AG04450 (cell line): ENCODE data around the gene SYNE3. TPM values are rescaled to one million over a fixed set of nuclear protein-coding genes. Genes with fewer than 3 reads are reported as not detected.

Source experiments
- CTCF ChIA-PET: fragments of 300-600, 350-600 bp; formaldehyde crosslinking; extraction: SDS; loops from one replicate; lab custom pipeline; 2022; ENCODE audit warnings: antibody characterized with exemption, inconsistent platforms; lab: Charles Lee
- POLR2A ChIA-PET: fragments of 350-600 bp; formaldehyde crosslinking; extraction: SDS; loops from one replicate; lab custom pipeline; 2021; ENCODE audit warnings: antibody characterized with exemption, inconsistent platforms; lab: Yijun Ruan, JAX
- DNase-seq: peaks from one replicate; pipeline ENCODE4 v3.0.0-alpha.2; 2011; ENCODE audit warnings: low read depth, low spot score
- H3K27ac ChIP-seq: one replicate; pipeline ENCODE4 v1.5.1; 2012; ENCODE audit warnings: low read depth, low read length, control low read depth
- H3K27me3 ChIP-seq: one replicate; pipeline ENCODE4 v1.6.0; 2012; ENCODE audit warnings: low read length; ENCODE audit not compliant: control insufficient read depth, insufficient read depth
- H3K4me3 ChIP-seq: 2 replicates; pipeline ENCODE4 v1.5.1; 2011; ENCODE audit warnings: mild to moderate bottlenecking, low read depth, low read length, control low read depth
- H3K9me3 ChIP-seq: 2 replicates; pipeline ENCODE4 v1.5.1; 2012; ENCODE audit warnings: low read length; ENCODE audit not compliant: control insufficient read depth, insufficient read depth
- polyA plus RNA-seq: library from polyadenylated mRNA; depleted of rRNA; stranded (reverse); fragments of >200 nt; gene quantifications from 2 replicates; pipeline ENCODE4 v1.2.3, GENCODE V29; 2011
- TF ChIP-seq, protein P1 (sequence below): IDR thresholded peaks from 2 replicates; pipeline ENCODE4 v1.5.1; 2011; ENCODE audit warnings: low read depth, low read length, control low read depth, inconsistent platforms

The SYNE3 gene
- polyA plus RNA-seq, 1 experiment: 4.2 TPM

DNA sequence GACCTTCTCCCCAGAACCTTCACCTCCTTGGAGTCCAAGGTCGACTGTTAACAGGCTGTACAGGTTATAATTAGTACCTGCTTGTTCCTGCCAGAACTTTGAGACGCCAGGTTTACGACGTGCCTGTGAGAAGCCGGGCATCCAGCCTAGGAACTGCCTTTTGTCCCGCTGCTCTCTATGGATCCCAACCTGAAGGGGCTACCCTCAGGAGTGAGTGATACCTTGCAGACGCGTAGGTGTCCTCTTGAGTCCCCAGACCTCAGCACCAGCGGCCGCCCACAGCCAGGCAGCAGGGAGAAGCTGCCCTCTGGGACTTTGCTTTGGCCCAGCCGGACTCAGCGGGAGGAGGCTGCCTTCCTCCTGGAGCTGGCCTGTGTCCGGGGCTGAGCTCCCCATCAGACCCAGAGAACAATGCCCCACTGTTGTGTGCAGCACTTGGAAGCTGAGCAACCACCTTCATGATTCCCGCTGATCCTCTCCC is 16.2 kb downstream of the SYNE3 start:
- no peak overlapping the region for H3K4me3 ChIP-seq
- TF ChIP-seq, protein P1, sequence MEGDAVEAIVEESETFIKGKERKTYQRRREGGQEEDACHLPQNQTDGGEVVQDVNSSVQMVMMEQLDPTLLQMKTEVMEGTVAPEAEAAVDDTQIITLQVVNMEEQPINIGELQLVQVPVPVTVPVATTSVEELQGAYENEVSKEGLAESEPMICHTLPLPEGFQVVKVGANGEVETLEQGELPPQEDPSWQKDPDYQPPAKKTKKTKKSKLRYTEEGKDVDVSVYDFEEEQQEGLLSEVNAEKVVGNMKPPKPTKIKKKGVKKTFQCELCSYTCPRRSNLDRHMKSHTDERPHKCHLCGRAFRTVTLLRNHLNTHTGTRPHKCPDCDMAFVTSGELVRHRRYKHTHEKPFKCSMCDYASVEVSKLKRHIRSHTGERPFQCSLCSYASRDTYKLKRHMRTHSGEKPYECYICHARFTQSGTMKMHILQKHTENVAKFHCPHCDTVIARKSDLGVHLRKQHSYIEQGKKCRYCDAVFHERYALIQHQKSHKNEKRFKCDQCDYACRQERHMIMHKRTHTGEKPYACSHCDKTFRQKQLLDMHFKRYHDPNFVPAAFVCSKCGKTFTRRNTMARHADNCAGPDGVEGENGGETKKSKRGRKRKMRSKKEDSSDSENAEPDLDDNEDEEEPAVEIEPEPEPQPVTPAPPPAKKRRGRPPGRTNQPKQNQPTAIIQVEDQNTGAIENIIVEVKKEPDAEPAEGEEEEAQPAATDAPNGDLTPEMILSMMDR: no peak
- no peak overlapping the region for H3K27ac ChIP-seq
- CTCF ChIA-PET: interaction anchor here (0.6 to 2.3 kb wide), 2 partner anchors 27 to 601 kb away, joined by 3 to 15 read pairs; no protein-coding TSS in a partner anchor
- no peak for DNase-seq
- H3K9me3 ChIP-seq: no peaks in the 10 kb centered on the region
- POLR2A ChIA-PET: interaction anchor here (0.9 to 1.2 kb wide), 2 partner anchors 17 to 24 kb away, joined by 3 to 4 read pairs; no protein-coding TSS in a partner anchor
- no peaks in the 10 kb centered on the region for H3K27me3 ChIP-seq

DNA sequence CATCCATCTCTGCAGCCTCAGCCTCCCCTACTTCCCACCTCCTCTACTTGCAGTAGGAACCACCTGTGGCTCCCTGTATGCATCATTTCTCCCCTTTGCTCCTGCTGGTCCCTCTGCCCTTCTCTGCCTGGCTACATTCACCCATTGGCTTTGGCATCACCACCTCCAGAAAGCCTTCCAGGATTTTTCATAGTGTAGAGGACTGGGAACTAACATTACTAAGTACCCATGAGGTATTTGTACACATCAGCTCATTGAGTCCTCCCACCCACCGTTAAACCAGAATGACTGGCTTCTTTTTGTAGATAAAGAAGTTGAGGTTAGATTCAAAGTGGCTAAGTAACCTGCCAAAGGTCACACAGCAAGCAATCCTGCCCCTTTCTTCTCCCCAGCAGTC is 17.1 kb downstream of the SYNE3 start:
- no peaks in the 10 kb centered on the region for H3K27me3 ChIP-seq
- H3K4me3 ChIP-seq: no peak overlapping the region
- H3K9me3 ChIP-seq: no peaks in the 10 kb centered on the region
- POLR2A ChIA-PET: no interaction called here
- TF ChIP-seq, protein P1: no peak
- DNase-seq: no peak
- CTCF ChIA-PET: interaction anchor here (0.8 kb wide), 1 partner anchor 28 kb away, joined by 3 read pairs; no protein-coding TSS in a partner anchor
- no peak overlapping the region for H3K27ac ChIP-seq

GRCh38 chr14:95498622-95499353 is 17.7 kb downstream of the SYNE3 start:
- TF ChIP-seq, protein P1: no peak
- H3K4me3 ChIP-seq: no peak overlapping the region
- CTCF ChIA-PET: interaction anchor here (0.8 to 1.3 kb wide), 3 partner anchors 28 to 56 kb away, joined by 3 to 4 read pairs (median 4); no protein-coding TSS in a partner anchor
- H3K27ac ChIP-seq: no peak overlapping the region
- POLR2A ChIA-PET: no interaction called here
- no peaks in the 10 kb centered on the region for H3K27me3 ChIP-seq
- no peaks in the 10 kb centered on the region for H3K9me3 ChIP-seq
- no peak for DNase-seq

DNA sequence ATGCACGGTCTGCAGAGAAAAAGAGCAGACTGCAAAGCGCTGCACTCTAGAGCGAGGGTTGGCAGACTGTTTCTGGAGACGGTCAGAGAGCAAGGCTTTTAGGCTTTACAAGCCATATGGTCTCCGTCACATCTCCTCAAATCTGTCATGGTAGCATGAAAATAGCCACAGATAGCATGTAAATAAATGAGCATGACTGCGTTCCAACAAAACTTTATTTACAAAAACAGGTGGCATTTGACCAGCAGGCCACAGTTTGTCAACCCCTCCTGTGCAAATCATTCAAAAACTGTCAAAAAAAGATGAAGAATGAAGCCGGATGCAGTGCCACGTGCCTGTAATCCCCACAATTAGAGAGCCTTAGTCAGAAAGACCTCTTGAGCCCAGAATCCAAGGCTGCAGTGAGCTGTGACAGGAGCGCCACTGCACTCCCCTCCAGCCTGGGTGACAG is 18.9 kb downstream of the SYNE3 start:
- Histone ChIP-seq H3K27ac (no peak overlapping the region), H3K27me3 (no peaks in the 10 kb centered on the region), H3K4me3 (no peak overlapping the region), H3K9me3 (peaks cover under 1% of the 10 kb centered on the region; the same call in 1 of the 2 replicates)
- POLR2A ChIA-PET: interaction anchor here (1.8 kb wide), 1 partner anchor 14 kb away, joined by 6 read pairs; no protein-coding TSS in a partner anchor
- DNase-seq: no peak
- TF ChIP-seq, protein P1: no peak
- CTCF ChIA-PET: interaction anchor here (0.9 to 2.7 kb wide), 4 partner anchors 30 to 55 kb away, joined by 4 to 17 read pairs (median 8); no protein-coding TSS in a partner anchor
